ENCODE results near the gene P3H3. TPM values are rescaled to one million over a fixed set of nuclear protein-coding genes. Genes with fewer than 3 reads are reported as not detected.
"Not testable (repeated sequence)": the region's sequence is repeated elsewhere in the genome, so short reads cannot be mapped to it uniquely, and the experiment has no call there.

P3H3 gene
- polyA plus RNA-seq, 12 donors, result 29.9 to 56.8 (median 36.3) TPM; not detected in 1

DNA sequence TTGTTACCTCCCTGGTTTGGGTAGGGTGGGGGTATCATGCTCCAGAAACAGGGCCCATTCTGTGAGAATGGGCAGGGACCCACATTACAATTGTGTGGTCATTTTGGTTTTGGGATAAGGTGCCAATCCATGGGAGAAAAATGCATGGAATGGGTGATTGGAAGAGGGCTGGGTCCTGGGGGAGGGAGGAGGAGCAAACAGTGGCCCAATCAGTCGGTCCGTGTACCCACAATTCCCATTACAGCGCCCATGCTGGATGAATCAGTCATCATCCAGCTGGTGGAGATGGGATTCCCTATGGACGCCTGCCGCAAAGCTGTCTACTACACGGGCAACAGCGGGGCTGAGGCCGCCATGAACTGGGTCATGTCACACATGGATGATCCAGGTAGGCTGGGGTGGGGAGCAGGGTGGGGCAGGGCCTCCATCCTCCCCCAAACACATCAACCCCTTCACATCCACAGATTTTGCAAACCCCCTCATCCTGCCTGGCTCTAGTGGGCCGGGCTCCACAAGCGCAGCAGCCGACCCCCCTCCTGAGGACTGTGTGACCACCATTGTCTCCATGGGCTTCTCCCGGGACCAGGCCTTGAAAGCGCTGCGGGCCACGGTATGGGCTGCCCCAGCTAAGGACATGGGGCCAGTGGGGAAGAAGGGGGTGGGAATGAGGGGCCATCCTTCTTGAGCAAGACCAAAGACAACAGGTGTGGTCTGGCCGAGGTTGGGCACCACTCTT, 35.5 kb downstream of the P3H3 start:
- DNase-seq, result no peak

- DNase-seq, result not testable (repeated sequence)
These were observed 37.1 kb downstream of the P3H3 start for GRCh38 chr12:6865307-6865706.

GRCh38 chr12:6866163-6866919, 38.1 kb downstream of the P3H3 start:
- DNase-seq, result no peak

DNA sequence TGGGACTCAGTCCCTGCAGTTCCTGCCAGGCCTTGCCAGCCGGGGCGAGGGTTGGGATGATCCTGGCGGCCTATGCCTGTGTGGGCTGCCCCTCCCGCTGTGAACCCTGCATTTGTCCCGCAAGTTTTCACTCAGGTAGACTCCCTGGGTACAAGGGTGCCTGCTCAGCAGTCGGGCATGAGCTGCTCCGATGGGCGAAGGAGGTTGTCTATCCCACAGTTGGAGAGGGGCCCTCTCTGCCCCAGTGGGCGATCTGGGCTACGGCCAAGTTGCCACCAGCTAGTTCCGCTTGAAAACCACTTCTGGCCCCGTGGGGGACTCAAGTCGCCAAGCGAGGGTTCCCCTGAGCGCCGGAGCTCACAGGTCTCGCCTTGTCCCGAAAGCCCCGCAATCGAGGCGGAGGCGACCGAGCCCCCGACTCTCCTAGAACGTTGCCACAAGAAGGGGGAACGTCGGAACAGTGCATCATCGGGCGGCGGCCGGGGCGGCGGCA, 38.8 kb downstream of the P3H3 start:
- no peak for DNase-seq

GRCh38 chr12:6867413-6868210, 39.4 kb downstream of the P3H3 start, which contains the start of gene TPI1:
TSS of gene TPI1 (plus strand) at chr12:6867531. CDS start at chr12:6867567, 36 bp downstream.
- peak; percentile 86 for DNase-seq

DNA sequence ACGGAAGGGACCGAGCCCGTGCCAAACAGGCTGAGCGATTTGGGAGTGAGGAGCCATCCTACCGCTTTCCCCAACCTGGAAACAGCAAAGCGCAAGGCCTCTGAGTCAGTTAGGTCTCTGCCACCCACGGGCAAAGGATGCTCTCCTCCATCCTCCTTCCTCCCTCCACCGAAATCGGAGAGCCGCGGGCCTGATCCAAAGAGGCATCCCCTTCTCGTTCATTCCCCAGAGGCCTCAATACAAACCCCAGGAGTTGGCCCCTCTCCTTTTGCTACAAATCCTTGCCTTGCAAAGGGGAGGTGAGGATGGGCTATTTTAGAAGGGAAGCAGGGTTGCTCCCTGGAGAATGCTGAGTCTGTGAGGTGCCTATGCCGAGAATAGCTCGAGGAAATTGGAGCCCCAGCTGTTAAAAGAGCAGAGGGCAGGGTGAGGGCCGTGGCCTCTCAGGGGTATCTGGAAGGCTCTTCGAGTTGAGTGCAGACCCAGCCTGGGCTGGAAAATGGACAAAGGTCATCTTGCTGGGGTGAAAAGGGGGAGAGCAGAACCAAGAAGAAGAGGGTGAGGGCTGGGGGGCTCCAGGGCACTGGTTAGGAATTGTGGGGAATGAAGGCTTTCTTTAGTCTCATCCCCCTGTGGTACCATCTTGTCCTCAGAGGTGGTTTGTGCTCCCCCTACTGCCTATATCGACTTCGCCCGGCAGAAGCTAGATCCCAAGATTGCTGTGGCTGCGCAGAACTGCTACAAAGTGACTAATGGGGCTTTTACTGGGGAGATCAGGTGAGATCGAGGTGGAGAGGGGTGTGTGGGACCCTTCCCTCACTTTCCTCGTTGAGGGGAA, 40.2 kb downstream of the P3H3 start:
- no peak for DNase-seq

DNA sequence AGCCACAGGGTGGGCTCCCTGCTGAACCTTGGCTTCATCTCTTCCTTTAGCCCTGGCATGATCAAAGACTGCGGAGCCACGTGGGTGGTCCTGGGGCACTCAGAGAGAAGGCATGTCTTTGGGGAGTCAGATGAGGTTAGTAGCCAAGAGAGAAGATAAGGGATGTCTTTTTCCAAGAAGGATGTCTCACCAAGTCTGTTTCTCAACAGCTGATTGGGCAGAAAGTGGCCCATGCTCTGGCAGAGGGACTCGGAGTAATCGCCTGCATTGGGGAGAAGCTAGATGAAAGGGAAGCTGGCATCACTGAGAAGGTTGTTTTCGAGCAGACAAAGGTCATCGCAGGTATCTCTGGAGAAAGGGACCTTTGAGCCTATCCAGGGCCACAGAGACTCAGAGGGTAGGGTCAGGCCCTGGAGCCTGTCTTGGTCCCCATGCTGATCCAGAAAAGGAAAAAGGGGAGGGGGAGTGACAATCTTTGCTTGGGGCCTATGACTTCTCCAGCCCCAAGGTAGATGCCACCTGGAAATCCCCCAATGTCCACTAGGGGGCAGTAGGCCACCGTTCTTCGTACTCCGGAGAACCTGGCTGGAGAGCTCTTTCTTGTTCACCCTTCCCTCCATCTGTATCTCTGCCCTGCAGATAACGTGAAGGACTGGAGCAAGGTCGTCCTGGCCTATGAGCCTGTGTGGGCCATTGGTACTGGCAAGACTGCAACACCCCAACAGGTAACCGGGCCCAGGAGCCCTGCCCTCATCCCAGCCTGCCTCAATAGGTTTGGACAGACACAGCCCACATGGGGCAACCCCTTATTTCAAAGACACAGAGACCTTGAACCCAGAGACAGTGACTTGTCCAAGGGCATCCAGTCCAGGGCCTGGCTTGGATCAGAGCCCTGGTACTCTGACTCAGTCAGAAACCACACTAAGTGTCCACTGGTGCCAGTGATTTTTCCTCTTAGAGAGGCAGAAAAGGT, 41.1 kb downstream of the P3H3 start:
- DNase-seq, result peak; percentile 84

DNA sequence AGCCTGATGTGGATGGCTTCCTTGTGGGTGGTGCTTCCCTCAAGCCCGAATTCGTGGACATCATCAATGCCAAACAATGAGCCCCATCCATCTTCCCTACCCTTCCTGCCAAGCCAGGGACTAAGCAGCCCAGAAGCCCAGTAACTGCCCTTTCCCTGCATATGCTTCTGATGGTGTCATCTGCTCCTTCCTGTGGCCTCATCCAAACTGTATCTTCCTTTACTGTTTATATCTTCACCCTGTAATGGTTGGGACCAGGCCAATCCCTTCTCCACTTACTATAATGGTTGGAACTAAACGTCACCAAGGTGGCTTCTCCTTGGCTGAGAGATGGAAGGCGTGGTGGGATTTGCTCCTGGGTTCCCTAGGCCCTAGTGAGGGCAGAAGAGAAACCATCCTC, 42.1 kb downstream of the P3H3 start:
- DNase-seq, result not testable (repeated sequence)

DNA sequence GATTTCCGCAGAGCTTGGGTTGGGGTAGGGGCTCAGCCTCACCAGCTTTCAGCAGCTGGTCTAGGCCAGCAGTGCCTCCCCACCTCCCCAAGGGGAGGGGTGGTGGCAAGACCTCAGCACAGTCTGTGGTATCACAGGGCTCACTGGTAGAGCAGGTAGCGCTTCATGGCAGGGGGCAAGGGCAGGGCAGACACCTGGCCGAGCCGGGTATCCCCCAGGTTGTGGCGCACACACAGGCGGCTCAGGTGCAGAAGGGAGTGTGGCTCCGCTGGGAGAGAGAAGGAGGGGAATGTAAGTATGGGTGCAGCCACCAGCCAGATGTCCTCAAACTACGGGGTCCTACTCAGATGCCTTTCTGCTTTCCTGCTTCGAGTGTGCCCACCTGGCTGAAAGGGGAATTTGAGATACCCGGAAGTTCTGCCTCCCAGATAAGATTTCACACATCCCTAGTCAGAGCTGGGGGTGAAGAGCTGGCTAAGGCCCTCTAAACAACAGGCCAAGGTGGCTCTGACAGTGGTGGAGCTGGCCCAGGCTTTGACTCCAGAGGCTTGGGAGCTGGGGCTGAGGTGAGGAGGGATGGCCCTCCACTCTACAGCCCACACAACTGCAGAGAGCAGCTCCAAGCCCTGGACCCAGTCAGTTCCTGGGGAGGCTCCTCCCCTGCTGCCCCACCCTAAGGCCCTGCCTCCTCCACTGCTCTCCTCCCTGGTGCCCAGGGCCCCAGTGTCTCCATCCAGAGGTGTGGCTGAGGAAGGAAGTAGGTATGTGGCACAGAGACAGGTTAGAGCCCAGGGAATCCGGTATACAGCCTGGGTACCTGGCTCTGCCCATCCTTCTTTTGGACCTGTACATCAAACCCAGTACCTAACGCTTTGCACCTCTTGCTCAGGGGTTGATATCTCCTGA, 43.1 kb downstream of the P3H3 start:
- DNase-seq, result no peak

GRCh38 chr12:6872073-6873048, 44.2 kb downstream of the P3H3 start:
- peak; percentile 90 for DNase-seq

DNA sequence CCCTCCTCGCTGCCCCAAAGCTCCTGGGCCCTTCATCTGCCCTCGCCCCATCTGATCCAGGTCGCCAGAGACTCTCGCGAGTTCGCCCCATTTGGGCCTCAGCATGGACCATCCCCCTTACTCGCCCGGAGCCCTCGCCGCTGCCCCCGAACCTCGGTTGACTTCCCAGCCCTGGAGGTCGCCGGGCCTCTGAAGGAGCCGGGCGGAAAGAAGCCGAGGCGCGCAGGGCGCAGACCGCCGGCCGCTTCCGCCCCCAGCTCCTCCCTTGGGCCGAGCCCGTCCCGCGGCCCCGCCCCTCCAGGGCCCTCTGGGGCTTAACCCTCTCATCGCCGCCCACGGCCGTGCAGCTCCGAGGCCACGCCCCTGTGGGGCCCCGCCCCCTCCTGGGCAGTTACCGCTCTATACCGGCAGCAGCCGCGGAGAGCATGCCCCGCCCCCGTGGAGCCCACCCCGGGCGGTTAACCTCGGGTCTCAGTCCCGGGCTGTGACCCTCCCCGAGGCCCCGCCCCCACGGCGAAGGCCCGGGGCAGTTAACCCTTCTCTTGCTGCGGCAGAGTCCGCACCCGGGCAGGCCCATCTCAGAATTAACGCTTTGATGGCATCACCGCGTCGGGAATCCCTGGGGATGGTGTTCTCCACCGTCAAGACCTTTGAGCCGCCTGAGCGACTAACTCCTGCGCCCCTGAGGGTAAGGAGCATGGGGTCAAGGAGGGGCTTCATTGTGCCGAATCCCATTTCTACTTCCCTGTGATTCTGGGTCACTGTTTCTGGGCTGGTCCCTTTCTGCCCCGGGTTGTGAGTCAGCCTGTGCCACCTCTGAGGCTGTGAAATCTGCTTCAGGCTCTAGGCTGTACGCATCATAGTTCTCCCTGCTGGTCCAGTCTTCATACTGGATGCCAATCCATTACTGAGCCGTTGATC, 45.1 kb downstream of the P3H3 start, which contains the start of gene SPSB2:
SPSB2 (minus strand) TSS at position 210 of the 921 bp plus-strand sequence. CDS start 402 bp downstream, outside the sequence.
- DNase-seq, result peak; percentile 96

DNA sequence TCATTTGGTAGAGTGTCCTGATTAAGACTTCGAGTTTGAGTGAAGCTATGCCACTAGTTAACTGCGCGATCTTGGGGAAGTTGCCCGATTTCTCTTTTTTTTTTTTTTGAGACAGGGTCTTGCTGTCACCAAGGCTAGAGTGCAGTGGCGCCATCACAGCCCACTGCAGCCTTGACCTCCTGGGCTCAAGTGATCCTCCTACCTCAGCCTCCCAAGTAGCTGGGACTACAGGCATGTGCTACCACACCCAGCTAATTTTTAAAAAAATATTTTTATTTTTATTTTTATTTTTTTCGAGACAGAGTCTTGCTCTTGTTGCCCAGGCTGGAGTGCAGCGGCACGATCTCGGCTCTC, 45.8 kb downstream of the P3H3 start:
- DNase-seq, result not testable (repeated sequence)

GRCh38 chr12:6879824-6880223, 51.6 kb downstream of the P3H3 start:
- DNase-seq, result not testable (repeated sequence)

DNA sequence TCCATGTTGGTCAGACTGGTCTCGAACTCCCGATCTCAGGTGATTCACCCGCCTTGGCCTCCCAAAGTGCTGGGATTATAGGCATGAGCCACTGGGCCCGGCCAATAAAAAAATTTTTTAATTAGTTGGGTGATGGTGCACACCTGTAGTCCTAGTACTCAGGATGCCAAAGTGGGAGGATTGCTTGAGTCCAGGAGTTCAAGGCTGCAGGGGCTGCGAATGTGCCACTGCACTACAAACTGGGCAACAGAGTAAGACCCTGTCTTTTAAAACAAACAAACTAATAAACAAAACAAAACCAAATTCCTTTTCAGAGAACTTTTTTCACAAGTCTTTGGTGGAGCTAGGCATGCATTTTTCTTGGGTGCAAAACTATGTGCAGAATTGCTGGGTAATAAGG, 55.0 kb downstream of the P3H3 start:
- DNase-seq, result no peak

DNA sequence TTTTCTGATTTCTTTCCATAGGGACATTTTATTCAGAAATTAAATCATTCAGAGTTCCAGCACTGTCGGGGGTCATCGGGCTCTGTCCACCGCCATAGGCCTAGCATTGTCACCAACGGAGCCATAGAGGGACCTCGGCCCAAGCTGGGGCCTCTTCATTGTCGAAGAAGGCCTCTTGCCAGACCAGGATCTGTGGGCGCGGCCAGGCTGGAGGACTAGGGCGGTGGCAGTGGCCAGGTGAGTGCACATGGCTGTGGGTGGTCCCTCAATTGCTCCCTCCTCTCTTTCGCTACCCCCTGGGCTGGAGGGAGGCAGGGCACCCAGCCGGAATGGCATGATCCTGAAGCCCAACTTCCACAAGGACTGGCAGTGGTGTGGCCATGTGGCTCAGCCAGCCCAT, 55.5 kb downstream of the P3H3 start:
- no peak for DNase-seq

DNA sequence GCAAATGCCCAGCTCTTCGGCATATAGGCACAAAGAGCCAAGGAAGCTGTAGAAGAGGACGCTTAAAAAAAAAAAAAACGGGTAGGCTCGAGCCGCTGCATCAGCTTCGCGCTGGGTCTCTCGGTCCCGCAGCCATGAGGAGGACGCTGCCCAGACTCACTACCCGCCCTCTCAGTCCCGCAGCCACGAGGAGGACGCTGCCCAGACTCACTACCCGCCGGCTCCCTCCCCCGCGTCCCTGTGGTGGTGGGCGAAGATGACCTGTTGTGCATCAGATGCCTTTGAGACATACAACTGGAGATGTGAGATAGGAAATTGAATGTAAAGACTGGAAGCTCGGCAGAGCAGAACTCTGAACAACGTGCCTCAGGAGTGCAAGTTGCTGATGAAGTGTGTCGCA, 56.3 kb downstream of the P3H3 start:
- DNase-seq, result no peak

Data from muscle of arm (tissue), 12 donors.